ENCODE measurements around the gene BSN.

The BSN gene

GRCh38 chr3:49641921-49642707 is 87.8 kb downstream of the BSN start:
- Histone ChIP-seq H3K27ac (ENCODE audit: low read length) (no peak overlapping the region), H3K4me1 (ENCODE audit: control insufficient read depth, insufficient read depth, low read length) (no peaks in the 10 kb centered on the region; the same call in 1 of the 2 replicates), H3K27me3 (ENCODE audit: control insufficient read depth, insufficient read depth, low read length) (no peaks in the 10 kb centered on the region), H3K4me3 (ENCODE audit: low read length) (no peak overlapping the region), H3K36me3 (ENCODE audit: control insufficient read depth, insufficient read depth, low read length) (no peaks in the 10 kb centered on the region), H3K9me3 (ENCODE audit: control insufficient read depth, insufficient read depth, low read length) (no peaks in the 10 kb centered on the region)
- whole genome bisulfite sequencing (ENCODE audit: insufficient coverage, insufficient read length): no CpG with 5 or more reads among the region's 14 CpGs
- DNase-seq (ENCODE audit: low read depth, low spot score): no peak

- no peaks in the 10 kb centered on the region for H3K9me3 ChIP-seq (ENCODE audit: control insufficient read depth, insufficient read depth, low read length)
- H3K4me3 ChIP-seq (ENCODE audit: low read length): no peak overlapping the region
- no peak for DNase-seq (ENCODE audit: low read depth, low spot score)
- no peaks in the 10 kb centered on the region for H3K36me3 ChIP-seq (ENCODE audit: control insufficient read depth, insufficient read depth, low read length)
- H3K4me1 ChIP-seq (ENCODE audit: control insufficient read depth, insufficient read depth, low read length): no peaks in the 10 kb centered on the region; the same call in 1 of the 2 replicates
- no CpG with 5 or more reads among the region's 9 CpGs for WGBS (ENCODE audit: insufficient coverage, insufficient read length)
- no peaks in the 10 kb centered on the region for H3K27me3 ChIP-seq (ENCODE audit: control insufficient read depth, insufficient read depth, low read length)
- no peak overlapping the region for H3K27ac ChIP-seq (ENCODE audit: low read length)
These were observed 88.5 kb downstream of the BSN start for GRCh38 chr3:49642708-49643145.

- Histone ChIP-seq H3K9me3 (ENCODE audit: control insufficient read depth, insufficient read depth, low read length) (no peaks in the 10 kb centered on the region), H3K4me3 (ENCODE audit: low read length) (no peak overlapping the region), H3K27me3 (ENCODE audit: control insufficient read depth, insufficient read depth, low read length) (no peaks in the 10 kb centered on the region), H3K4me1 (ENCODE audit: control insufficient read depth, insufficient read depth, low read length) (no peaks in the 10 kb centered on the region; the same call in 1 of the 2 replicates), H3K27ac (ENCODE audit: low read length) (no peak overlapping the region), H3K36me3 (ENCODE audit: control insufficient read depth, insufficient read depth, low read length) (no peaks in the 10 kb centered on the region)
- no peak for DNase-seq (ENCODE audit: low read depth, low spot score)
- WGBS (ENCODE audit: insufficient coverage, insufficient read length): no CpG with 5 or more reads among the region's 8 CpGs
These were observed 90.4 kb downstream of the BSN start for GRCh38 chr3:49644684-49645083.

GRCh38 chr3:49646236-49646635 is 92.0 kb downstream of the BSN start:
- Histone ChIP-seq H3K9me3 (ENCODE audit: control insufficient read depth, insufficient read depth, low read length) (no peaks in the 10 kb centered on the region), H3K27ac (ENCODE audit: low read length) (no peak overlapping the region), H3K27me3 (ENCODE audit: control insufficient read depth, insufficient read depth, low read length) (no peaks in the 10 kb centered on the region), H3K4me1 (ENCODE audit: control insufficient read depth, insufficient read depth, low read length) (no peaks in the 10 kb centered on the region; the same call in 1 of the 2 replicates), H3K36me3 (ENCODE audit: control insufficient read depth, insufficient read depth, low read length) (no peaks in the 10 kb centered on the region), H3K4me3 (ENCODE audit: low read length) (no peak overlapping the region)
- no CpG with 5 or more reads among the region's 3 CpGs for WGBS (ENCODE audit: insufficient coverage, insufficient read length)
- no peak for DNase-seq (ENCODE audit: low read depth, low spot score)

GRCh38 chr3:49647741-49648140 is 93.5 kb downstream of the BSN start:
- Histone ChIP-seq H3K27me3 (ENCODE audit: control insufficient read depth, insufficient read depth, low read length) (no peaks in the 10 kb centered on the region), H3K4me3 (ENCODE audit: low read length) (no peak overlapping the region), H3K27ac (ENCODE audit: low read length) (no peak overlapping the region), H3K9me3 (ENCODE audit: control insufficient read depth, insufficient read depth, low read length) (no peaks in the 10 kb centered on the region), H3K4me1 (ENCODE audit: control insufficient read depth, insufficient read depth, low read length) (no peaks in the 10 kb centered on the region), H3K36me3 (ENCODE audit: control insufficient read depth, insufficient read depth, low read length) (no peaks in the 10 kb centered on the region)
- WGBS (ENCODE audit: insufficient coverage, insufficient read length): no CpG with 5 or more reads among the region's 2 CpGs
- no peak for DNase-seq (ENCODE audit: low read depth, low spot score)

GRCh38 chr3:49648354-49649019 is 94.2 kb downstream of the BSN start:
- Histone ChIP-seq H3K27me3 (ENCODE audit: control insufficient read depth, insufficient read depth, low read length) (no peaks in the 10 kb centered on the region), H3K27ac (ENCODE audit: low read length) (no peak overlapping the region), H3K36me3 (ENCODE audit: control insufficient read depth, insufficient read depth, low read length) (no peaks in the 10 kb centered on the region), H3K4me1 (ENCODE audit: control insufficient read depth, insufficient read depth, low read length) (no peaks in the 10 kb centered on the region), H3K4me3 (ENCODE audit: low read length) (no peak overlapping the region), H3K9me3 (ENCODE audit: control insufficient read depth, insufficient read depth, low read length) (no peaks in the 10 kb centered on the region)
- no CpG with 5 or more reads among the region's 3 CpGs for WGBS (ENCODE audit: insufficient coverage, insufficient read length)
- DNase-seq (ENCODE audit: low read depth, low spot score): no peak

GRCh38 chr3:49649576-49649975 is 95.3 kb downstream of the BSN start:
- Histone ChIP-seq H3K27me3 (ENCODE audit: control insufficient read depth, insufficient read depth, low read length) (no peaks in the 10 kb centered on the region), H3K4me1 (ENCODE audit: control insufficient read depth, insufficient read depth, low read length) (no peaks in the 10 kb centered on the region), H3K27ac (ENCODE audit: low read length) (no peak overlapping the region), H3K9me3 (ENCODE audit: control insufficient read depth, insufficient read depth, low read length) (no peaks in the 10 kb centered on the region), H3K36me3 (ENCODE audit: control insufficient read depth, insufficient read depth, low read length) (no peaks in the 10 kb centered on the region), H3K4me3 (ENCODE audit: low read length) (no peak overlapping the region)
- WGBS (ENCODE audit: insufficient coverage, insufficient read length): no CpG with 5 or more reads among the region's 1 CpG
- DNase-seq (ENCODE audit: low read depth, low spot score): no peak

GRCh38 chr3:49650177-49650576 is 95.9 kb downstream of the BSN start:
- no peak overlapping the region for H3K27ac ChIP-seq (ENCODE audit: low read length)
- H3K27me3 ChIP-seq (ENCODE audit: control insufficient read depth, insufficient read depth, low read length): no peaks in the 10 kb centered on the region
- H3K4me1 ChIP-seq (ENCODE audit: control insufficient read depth, insufficient read depth, low read length): no peaks in the 10 kb centered on the region
- no peak for DNase-seq (ENCODE audit: low read depth, low spot score)
- H3K9me3 ChIP-seq (ENCODE audit: control insufficient read depth, insufficient read depth, low read length): no peaks in the 10 kb centered on the region
- WGBS (ENCODE audit: insufficient coverage, insufficient read length): no CpG with 5 or more reads among the region's 1 CpG
- no peak overlapping the region for H3K4me3 ChIP-seq (ENCODE audit: low read length)
- H3K36me3 ChIP-seq (ENCODE audit: control insufficient read depth, insufficient read depth, low read length): no peaks in the 10 kb centered on the region

- no peaks in the 10 kb centered on the region for H3K9me3 ChIP-seq (ENCODE audit: control insufficient read depth, insufficient read depth, low read length)
- H3K36me3 ChIP-seq (ENCODE audit: control insufficient read depth, insufficient read depth, low read length): no peaks in the 10 kb centered on the region
- WGBS (ENCODE audit: insufficient coverage, insufficient read length): no CpG with 5 or more reads among the region's 8 CpGs
- no peak overlapping the region for H3K4me3 ChIP-seq (ENCODE audit: low read length)
- no peak overlapping the region for H3K27ac ChIP-seq (ENCODE audit: low read length)
- no peaks in the 10 kb centered on the region for H3K27me3 ChIP-seq (ENCODE audit: control insufficient read depth, insufficient read depth, low read length)
- DNase-seq (ENCODE audit: low read depth, low spot score): no peak
- H3K4me1 ChIP-seq (ENCODE audit: control insufficient read depth, insufficient read depth, low read length): no peaks in the 10 kb centered on the region
These were observed 96.4 kb downstream of the BSN start for GRCh38 chr3:49650637-49651036.

GRCh38 chr3:49652218-49652902 is 98.1 kb downstream of the BSN start:
- H3K4me1 ChIP-seq (ENCODE audit: control insufficient read depth, insufficient read depth, low read length): no peaks in the 10 kb centered on the region
- WGBS (ENCODE audit: insufficient coverage, insufficient read length): no CpG with 5 or more reads among the region's 36 CpGs
- no peaks in the 10 kb centered on the region for H3K36me3 ChIP-seq (ENCODE audit: control insufficient read depth, insufficient read depth, low read length)
- no peak for DNase-seq (ENCODE audit: low read depth, low spot score)
- H3K27me3 ChIP-seq (ENCODE audit: control insufficient read depth, insufficient read depth, low read length): no peaks in the 10 kb centered on the region
- no peak overlapping the region for H3K27ac ChIP-seq (ENCODE audit: low read length)
- no peaks in the 10 kb centered on the region for H3K9me3 ChIP-seq (ENCODE audit: control insufficient read depth, insufficient read depth, low read length)
- H3K4me3 ChIP-seq (ENCODE audit: low read length): no peak overlapping the region
